KBM-7 (cell line): Measurements from ENCODE around the gene VCPKMT.
"Not testable (repeated sequence)": the region's sequence is repeated elsewhere in the genome, so short reads cannot be mapped to it uniquely, and the experiment has no call there.

ENCODE experiments used
- DNase-seq: peaks from one replicate; pipeline ENCODE4 v3.0.0-alpha.2; 2015
- in situ Hi-C: fragments of 300-500 bp; cut with MboI; formaldehyde crosslinking; loops from 2 replicates; pipeline ENCODE4 v1.14.3; 2020; ENCODE audit warnings: low sequenced_read_pairs, low pct_unique_long_range_greater_than_20kb, mixed read lengths

VCPKMT gene

DNA sequence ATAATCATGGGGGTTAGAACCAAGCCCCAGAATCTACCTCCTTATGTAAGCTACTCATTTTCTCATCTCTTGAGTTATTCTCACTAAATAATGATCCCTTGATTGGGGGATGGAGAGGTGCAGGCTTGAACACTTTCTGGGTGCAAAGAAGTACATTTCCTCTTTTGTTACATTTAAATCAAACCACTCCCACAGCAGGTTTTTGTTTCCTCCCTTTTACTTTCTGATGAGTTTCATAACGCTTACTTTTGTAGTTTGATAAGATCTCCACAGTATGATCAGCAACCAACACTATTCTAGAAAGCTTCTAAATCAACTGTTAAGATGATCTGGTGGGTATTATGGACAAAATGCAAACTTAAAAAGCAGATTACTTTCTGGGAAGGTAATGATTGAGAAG is 20.5 kb downstream of the VCPKMT start:
- in situ Hi-C loops = no loop called here
- no peak for DNase-seq

DNA sequence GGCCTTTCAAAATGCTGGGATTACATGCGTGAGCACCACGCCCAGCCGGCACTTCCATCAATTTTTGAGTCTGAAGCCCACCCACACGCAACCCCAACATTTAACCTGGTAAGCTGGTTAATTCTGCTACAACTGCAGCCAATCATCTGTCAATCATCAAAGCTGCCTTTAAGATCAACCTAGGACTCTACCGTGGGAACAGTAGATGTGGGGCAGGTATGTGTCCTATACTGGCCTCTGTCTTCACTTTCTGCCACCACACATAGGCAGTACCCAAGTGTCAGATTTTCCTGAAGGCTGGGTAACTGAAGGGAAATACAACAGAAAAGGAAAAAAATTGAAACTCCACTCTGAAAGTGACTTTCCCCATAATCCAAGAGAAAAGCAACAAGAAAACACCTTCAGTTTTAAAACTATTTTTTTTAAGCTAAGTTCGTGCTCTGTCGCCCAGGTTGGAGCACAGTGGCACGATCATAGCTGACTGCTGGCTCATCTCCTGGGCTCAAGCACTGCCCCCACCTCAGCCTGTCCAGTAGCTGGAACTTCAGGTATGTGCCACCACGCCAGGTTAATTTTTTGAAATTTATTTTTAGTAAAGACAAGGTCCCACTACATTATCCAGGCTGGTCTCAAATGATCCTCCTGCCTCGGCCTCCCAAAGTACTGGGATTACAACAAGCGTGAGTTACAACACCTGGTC is 22.2 kb downstream of the VCPKMT start:
- no peak for DNase-seq
- in situ Hi-C loops = no loop called here

DNA sequence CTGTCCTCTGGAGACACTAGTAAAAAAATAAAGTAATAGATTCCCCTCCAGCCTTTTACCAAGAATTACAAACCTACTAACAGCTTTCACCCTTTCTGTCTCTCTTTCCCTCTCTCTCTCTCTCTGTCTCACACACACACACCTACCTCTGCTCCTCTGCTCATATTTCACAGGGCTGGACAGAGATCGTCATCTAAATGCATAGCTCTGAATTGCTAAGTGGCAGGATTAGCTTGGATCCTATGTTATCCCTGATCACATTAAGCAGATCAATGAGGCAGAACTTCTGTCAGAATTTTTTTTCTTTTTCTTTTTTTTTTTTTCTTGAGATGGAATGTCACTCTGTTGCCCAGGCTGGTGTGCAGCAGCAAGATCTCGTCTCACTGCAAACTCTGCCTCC is 22.9 kb downstream of the VCPKMT start:
- DNase-seq = no peak
- in situ Hi-C loops = no loop called here

DNA sequence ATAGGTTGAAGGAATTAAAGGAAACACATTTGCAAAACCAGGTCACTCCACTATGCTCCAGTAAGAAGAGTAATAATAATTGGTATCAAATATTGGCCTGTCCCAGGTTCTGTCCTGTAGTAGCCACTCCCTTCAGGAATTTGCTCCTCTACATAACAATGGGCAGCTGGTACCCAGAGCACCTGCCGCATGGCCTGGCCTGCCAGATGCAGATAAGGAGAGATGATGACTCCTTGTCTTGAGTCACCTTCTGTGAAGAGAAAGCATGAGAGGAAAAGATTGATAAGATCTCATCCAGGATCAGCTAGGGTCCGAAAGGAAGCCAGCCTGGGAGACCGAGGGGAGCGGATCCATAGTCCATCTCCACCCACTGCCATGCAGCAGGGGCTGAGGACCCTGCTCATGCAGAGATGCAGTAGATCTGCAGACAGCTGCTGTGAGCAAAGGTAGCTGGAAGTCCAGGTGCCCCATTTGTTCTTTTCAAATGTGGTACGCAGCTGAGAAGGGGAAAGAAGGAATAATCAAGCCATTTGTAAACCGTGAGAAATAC is 24.3 kb downstream of the VCPKMT start:
- in situ Hi-C loops = no loop called here
- DNase-seq = no peak

DNA sequence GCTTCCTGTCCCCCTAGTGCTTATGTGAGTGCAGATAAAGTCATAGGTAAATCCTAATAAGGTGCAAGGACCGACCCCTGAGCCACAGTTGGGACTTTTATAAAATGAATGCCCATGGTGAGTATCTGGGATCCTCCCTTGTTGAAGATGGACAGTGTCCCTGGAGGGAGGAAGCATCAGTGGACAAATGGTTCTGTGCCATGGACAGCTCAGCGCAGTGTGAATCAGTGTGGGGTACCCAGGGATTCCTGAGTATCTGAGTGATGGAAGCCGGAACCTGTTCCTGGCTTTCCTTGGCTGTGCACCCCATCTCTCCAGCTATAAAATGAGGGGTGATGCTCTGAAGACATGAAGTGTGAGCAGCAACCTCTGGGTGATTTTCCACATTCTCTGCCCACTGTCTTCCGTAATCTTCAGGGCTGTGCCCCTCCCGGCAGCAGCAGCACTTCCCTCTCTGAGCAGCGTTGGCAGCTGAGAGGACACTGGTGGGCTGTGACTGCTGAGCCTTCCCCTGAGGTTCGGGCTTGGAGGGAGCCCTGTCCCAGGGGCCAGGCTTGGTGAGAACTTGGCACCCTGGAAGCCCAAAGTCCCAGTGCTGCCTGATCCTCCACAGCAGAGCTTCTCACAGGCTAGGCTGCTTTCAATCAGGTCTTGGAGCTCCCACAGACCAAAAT is 25.0 kb downstream of the VCPKMT start:
- no peak for DNase-seq
- in situ Hi-C loops = no loop called here

DNA sequence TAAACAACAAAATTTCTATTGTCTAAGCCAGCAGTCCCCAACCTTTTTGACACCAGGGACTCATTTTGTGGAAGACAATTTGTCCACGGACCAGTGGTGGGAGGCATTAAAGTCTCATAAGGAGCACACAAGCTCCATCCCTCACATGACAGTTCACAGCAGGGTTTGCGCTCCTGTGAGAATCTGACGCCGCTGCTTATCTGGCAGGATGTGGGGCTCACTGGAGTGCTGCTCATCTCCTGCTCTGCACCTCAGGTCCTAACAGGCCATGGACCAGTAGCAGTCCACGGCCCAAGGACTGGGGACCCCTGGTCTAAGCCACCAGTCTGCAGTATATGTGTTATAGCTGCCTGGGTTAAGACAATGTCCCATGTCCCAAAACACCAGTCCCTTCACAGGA is 27.2 kb downstream of the VCPKMT start:
- DNase-seq = no peak
- in situ Hi-C loops = no loop called here

DNA sequence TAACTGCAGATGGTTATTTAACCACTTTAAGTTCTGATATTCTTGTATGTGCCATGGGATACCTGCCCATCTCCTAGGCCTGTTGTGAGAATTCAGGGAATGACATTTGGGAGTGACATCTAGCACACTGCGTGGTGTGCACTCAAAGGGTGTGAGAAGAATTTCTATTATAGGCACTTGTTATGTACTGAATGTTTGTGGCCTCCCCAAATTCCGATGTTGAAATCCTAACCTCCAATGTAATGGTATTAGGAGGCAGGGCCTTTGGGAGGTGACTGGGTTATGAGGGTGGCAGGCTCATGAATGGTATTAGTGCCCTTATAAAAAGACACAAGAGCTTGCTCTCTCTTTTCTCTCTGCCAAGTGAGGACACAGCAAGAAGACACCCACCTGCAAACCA is 27.6 kb downstream of the VCPKMT start:
- in situ Hi-C loops = no loop called here
- DNase-seq = no peak

DNA sequence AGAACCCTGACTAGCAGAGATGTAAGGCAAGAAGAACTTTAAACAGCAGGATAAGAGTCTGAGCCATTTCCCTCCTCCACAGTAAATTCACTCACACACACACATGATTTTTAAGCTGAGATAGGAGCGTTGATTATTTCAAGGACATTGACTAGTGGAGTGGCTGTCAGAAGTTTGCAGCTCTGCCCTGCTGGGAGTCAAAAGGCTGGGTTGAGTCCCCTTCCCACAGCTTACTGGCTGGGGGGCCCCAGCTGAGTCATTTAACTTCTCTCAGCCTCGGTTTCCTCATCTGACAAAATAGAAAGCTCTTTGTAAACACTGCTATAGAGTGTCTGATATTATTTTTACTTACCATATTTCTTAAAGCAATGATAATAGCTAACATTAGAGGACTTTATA is 28.3 kb downstream of the VCPKMT start:
- in situ Hi-C loops = no loop called here
- DNase-seq = no peak

DNA sequence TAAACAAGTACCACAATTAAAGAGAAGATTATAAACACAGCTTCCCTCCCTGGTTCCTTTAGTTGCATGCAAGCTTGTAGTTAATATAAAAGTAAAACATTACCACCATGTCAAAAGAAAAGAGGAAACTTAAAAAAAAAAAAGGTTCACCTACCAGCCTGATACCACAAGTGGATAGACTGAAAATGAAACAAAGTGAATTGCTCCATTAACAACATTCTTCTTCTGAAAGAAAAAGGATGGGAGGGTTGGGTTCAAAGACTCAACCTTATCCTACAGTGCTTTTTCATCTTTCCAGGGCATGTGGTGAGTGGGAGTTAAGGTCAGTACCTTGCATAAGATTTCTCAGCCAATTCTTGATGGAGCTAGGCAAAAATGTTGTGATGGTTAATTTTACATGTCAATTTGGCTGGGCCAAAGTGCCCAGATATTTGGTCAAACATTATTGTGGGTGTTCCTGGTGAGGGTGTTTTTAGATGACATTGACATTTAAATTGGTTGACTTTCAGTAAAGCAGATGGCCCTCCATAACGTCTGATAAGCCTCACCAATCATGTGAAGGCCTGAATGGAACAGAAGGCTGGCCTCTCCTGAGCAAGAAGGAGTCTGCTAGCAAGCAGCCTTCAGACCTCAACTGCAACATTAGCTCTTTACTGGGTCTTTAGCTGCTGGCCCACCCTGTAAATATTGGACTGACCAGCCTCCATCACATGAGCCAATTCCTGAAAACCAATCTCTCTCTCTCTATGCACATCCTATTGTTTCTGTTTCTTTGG is 28.8 kb downstream of the VCPKMT start:
- in situ Hi-C loops = no loop called here
- peak; percentile 44 for DNase-seq

DNA sequence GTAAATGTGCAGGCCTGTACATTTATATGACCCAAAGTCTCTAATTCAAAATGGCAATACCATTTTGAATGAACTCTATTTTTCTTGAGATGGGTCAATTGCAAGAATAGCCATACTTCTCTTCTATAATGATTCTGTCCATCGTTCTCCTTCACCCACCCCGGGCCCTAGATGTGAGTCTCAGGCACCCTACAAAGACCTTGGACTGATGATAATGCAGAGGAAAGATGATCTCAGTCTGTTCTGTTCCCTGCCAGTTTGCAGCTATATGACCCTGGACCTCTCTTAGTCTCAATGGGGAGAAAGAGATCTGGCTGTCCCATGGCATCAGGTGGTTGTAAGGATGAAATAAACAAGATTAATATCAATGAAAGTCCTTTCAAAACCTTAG is 30.1 kb downstream of the VCPKMT start:
- DNase-seq = no peak
- in situ Hi-C loops = no loop called here

DNA sequence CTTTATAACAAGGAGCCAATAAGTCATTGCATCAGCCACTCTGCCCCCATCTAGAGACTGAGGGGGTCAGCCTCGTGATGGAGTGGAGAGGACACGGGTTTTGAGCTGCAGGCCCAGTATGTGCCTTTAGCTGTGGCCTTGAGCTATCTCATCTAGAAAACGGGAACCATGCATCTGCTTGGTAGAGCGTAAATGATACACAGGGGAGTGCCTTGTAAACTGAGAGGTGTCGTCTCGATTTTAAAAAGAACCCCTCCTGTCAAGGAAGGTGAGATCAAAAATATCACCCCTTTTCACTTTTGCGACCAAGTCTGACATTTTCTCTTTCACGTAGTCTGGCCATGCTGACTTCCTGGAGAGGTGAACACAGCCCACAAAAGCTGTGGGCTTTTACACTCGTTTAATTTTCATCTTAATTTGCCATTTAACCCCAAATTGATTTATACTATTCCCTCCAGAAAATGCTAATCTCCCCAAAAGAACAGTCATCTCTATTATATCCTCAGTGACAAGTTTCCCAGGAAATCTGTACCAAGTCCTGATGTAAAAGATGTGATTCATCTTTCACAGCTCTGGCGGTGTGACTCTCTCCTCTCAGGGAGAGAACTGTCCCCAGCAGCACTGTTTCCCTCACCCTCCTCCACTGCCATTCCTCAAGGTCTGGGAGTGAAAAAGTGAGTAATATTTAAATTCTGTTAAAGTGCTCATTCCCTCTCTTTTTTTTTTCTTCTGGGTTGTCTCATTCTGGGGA is 30.6 kb downstream of the VCPKMT start:
- in situ Hi-C loops = no loop called here
- no peak for DNase-seq

DNA sequence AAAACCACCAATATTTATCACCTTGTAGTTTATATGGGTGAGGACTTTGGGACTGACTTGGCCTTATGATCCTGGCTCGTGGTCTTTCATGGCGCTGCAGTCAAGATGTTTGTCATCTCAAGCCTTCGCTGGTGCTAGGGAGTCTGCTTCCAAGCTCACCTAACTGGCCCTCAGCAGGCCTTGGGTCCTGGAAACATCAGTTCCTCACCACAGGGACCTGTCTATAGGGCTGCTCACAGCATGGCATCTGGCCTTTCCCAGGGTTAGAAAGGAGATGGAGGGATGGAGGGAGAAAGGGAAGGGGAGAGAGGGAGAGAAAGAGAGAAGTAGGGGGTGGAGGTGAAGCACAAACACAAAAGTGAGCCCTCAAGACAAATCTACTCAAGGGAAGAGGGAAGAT is 31.7 kb downstream of the VCPKMT start:
- in situ Hi-C loops = no loop called here
- DNase-seq = no peak

DNA sequence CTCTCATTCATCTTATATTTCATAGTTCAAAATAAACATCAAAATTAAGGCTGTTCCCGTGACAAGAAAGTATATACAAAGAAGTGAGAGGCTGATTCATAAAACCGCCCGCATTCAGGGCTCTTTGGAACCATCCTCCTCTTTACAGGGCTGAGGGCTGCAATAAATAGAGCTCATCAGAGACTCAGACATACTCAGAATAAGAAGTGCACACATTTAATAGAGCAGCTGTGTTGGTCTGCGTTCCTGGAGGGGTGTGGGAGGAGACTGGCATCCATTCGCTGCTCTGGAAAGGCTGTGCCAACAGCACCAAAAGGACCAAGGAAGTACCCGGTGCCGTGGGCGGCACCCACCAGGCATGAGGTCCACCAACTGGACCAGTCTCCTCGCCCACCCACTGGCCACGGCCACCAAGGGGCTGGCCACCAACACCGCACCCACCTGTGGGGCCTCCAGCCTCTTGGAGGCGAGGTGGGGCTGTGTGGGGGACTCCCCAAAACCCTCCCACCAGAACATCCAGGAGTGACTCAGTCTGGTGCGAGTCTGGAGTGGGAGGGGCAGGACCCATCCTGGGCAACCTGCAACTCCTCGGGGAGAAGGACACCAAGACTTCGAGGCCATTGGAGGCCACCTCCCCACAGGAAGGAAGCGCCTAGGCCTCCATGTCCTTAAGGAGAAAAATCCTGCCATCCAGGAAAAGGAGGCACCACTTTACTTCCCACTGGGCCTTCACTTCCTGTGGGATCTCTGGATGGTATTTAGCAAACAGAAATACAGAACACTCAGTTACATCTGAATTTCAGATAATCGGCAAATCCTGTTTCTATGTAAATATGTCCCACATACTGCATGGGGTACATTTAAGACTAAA is 32.7 kb downstream of the VCPKMT start:
- in situ Hi-C loops = no loop called here
- no peak for DNase-seq

DNA sequence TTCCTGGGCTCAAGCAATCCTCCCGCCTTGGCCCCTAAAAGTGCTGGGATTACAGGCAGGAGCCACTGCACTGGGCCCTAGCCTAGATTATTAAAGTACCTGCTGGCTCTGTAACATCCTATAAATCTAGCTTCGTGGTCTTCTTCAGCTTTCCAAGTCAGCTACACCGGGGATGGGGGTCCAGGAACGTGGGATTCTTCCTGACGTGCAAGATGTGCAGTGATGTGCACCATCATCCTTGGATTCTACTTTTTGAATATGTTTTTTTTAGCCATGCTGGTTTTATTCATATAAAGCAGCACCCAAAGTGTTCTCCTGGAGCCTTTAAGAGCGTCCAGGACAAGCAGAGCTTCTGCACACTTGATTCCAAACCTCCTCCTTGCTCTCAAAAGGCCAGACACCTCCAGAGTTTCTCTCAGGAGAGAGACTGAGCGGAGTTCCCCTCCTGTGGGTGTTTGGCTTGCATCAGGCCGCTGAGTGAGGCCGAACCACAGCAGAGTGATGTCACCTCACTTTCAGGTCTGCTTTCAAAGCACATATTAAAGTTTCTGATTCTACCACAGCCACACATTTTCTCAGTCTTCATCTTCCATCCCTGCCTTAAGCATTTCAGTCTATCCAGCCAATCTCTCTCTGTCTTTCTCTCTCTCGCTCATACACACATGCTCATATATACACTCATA is 33.4 kb downstream of the VCPKMT start:
- no peak for DNase-seq
- in situ Hi-C loops = no loop called here

DNA sequence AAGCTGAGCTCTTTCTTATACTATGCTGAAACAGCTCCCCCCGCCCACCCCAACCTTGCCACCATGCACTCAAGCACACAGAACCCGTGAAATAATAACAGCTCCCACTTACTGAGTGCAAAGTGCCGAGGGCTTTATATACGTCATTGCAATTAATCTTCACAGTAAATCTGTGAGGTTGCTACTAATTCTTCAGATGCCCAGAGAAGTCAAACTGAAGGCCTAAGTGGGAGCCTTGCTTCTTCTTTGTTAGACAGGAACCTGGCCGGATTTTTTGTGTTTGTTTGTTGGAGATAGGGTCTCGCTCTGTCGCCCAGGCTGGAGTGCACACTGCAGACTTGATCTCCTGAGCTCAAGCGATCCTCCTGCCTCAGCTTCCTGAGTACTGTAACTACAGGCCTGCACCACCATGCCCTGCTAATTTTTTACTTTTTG is 34.0 kb downstream of the VCPKMT start:
- in situ Hi-C loops = no loop called here
- DNase-seq = no peak

DNA sequence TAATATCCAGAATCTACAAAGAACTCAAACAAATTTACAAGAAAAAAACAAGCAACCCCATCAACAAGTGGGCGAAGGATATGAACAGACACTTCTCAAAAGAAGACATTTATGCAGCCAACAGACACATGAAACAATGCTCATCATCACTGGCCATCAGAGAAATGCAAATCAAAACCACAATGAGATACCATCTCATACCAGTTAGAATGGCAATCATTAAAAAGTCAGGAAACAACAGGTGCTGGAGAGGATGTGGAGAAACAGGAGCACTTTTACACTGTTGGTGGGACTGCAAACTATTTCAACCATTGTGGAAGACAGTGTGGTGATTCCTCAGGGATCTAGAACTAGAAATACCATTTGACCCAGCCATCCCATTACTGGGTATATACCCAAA is 37.3 kb downstream of the VCPKMT start:
- in situ Hi-C loops, DNase-seq: not testable (repeated sequence)

DNA sequence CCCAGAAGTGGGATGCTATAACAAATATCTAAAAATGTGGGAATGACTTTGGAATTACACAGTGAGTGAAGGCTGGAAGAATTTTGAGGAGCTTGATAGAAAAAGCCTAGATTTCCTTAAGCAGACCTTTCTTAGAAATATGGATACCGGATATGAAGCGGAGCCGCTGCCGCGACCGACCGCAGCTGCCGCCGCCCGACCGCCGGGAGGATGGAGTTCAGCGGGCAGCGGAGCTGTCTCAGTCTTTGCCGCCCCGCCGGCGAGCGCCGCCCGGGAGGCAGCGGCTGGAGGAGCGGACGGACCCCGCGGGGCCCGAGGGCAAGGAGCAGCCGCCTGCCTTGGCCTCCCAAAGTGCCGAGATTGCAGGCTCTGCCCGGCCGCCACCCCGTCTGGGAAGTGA is 42.7 kb downstream of the VCPKMT start:
- in situ Hi-C loops = not testable (repeated sequence)

DNA sequence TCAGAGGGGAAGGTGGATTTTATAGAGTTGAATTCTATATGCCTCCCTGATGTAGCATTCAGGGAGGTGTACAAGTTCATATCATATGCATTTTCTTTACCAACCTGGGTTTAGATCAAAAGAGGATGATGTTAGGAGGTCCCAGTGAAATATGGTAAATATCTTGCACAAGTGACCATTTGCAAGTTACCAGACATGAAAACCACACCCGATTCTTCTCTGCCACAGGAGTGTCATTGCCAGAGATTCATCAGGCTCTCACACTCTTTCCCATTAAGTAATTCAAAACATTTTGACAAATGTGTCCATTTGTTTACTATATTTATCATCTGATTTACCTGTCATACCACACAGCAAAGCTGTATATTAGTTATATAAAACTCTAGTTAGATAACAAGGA is 44.0 kb downstream of the VCPKMT start:
- in situ Hi-C loops = no loop called here
- no peak for DNase-seq

More for the DNA sequence above, 42.7 kb downstream of the VCPKMT start:
- not testable (repeated sequence) for DNase-seq
